GM19467 (cell line): ENCODE measurements around the gene ZNF335.

Source experiments
- ATAC-seq: cut with Tn5 transposase; IDR thresholded peaks from one replicate; pipeline ENCODE4 v1.9.1; 2021; ENCODE audit warnings: mild to moderate bottlenecking, moderate library complexity; ENCODE audit not compliant: unreplicated experiment

The ZNF335 gene

GRCh38 chr20:45971675-45972499 is at the start of gene ZNF335:
ZNF335 (minus strand) TSS chr20:45972203; CDS start chr20:45971410, 793 bp downstream.
- ATAC-seq = peak; percentile 63

GRCh38 chr20:46020555-46020954 is 48.6 kb upstream of the ZNF335 start:
- ATAC-seq = no peak

- no peak for ATAC-seq
These were observed 46.6 kb upstream of the ZNF335 start for GRCh38 chr20:46018611-46019010.

GRCh38 chr20:46018112-46018511 is 46.1 kb upstream of the ZNF335 start:
- ATAC-seq = no peak

GRCh38 chr20:46017272-46017671 is 45.3 kb upstream of the ZNF335 start:
- ATAC-seq = no peak

- no peak for ATAC-seq
These were observed 42.8 kb upstream of the ZNF335 start for GRCh38 chr20:46014517-46015396.

- peak; percentile 58 for ATAC-seq
These were observed 42.0 kb upstream of the ZNF335 start for GRCh38 chr20:46013829-46014516.

GRCh38 chr20:46013322-46013828 is 41.4 kb upstream of the ZNF335 start:
- no peak for ATAC-seq

- ATAC-seq = no peak
These were observed 40.9 kb upstream of the ZNF335 start for GRCh38 chr20:46012921-46013320.

- ATAC-seq = no peak
These were observed 39.9 kb upstream of the ZNF335 start for GRCh38 chr20:46011631-46012482.

- no peak for ATAC-seq
These were observed 38.7 kb upstream of the ZNF335 start for GRCh38 chr20:46010491-46011391.

GRCh38 chr20:46009816-46010215 is 37.8 kb upstream of the ZNF335 start:
- ATAC-seq = no peak

- no peak for ATAC-seq
These were observed 35.7 kb upstream of the ZNF335 start for GRCh38 chr20:46007671-46008070.

- no peak for ATAC-seq
These were observed 35.0 kb upstream of the ZNF335 start for GRCh38 chr20:46006964-46007363.

GRCh38 chr20:46006022-46006705 is 34.2 kb upstream of the ZNF335 start:
- no peak for ATAC-seq

GRCh38 chr20:46004889-46005473 is 33.0 kb upstream of the ZNF335 start:
- ATAC-seq = no peak

GRCh38 chr20:46004187-46004586 is 32.2 kb upstream of the ZNF335 start:
- no peak for ATAC-seq

GRCh38 chr20:46002008-46002407 is 30.0 kb upstream of the ZNF335 start:
- no peak for ATAC-seq
